A549 (cell line): ENCODE data around the gene GSS. TPM values are rescaled to one million over a fixed set of nuclear protein-coding genes. Genes with fewer than 3 reads are reported as not detected.

Experiments used
- ATAC-seq, 2 experiments: fragments of 200-7000 bp in 1 of 2; fragments of >200 bp in 1 of 2; cut with Nextera tagmentation in 1 of 2; cut with Tn5 transposase in 1 of 2; 3 replicates each; pipeline versions ENCODE4 v1.8.0 to v1.9.1; 2018 to 2020; ENCODE audit warnings: mild to moderate bottlenecking in 1 of 2, moderate library complexity in 1 of 2
- CTCF ChIA-PET: fragments of 300-600 bp; sonication (Branson Sonifier 250); formaldehyde crosslinking; extraction: SDS; loops from one replicate; lab custom pipeline; 2021; ENCODE audit warnings: antibody characterized with exemption, inconsistent platforms; lab: Yijun Ruan, JAX
- POLR2A ChIA-PET: fragments of 350-600 bp; formaldehyde crosslinking; extraction: SDS; loops from one replicate; lab custom pipeline; 2021; ENCODE audit warnings: antibody characterized with exemption, inconsistent platforms; lab: Yijun Ruan, JAX
- DNase-seq, 2 experiments: peaks; one replicate each; pipeline versions ENCODE4 v3.0.0 to v3.0.0-alpha.2; 2011 to 2016; ENCODE audit warnings: low read depth in 1 of 2, low spot score in 1 of 2
- FAIRE-seq: peaks from 2 replicates; lab custom pipeline; 2011; peaks lifted over from hg19 to GRCh38; lab: Jason Lieb, UNC
- H3K27ac ChIP-seq, 2 experiments: fragments of >200 bp; sonication (Bioruptor Twin); formaldehyde crosslinking; 3 replicates each; pipeline ENCODE4 v1.5.1; 2016 to 2017
- H3K4me1 ChIP-seq: fragments of >200 bp; sonication (Bioruptor Twin); formaldehyde crosslinking; 3 replicates; pipeline ENCODE4 v1.6.1; 2016
- H3K4me2 ChIP-seq: fragments of >200 bp; sonication (Bioruptor Twin); formaldehyde crosslinking; 3 replicates; pipeline ENCODE4 v1.6.1; 2016
- H3K4me3 ChIP-seq: fragments of >200 bp; sonication (Bioruptor Twin); formaldehyde crosslinking; 3 replicates; pipeline ENCODE4 v1.5.1; 2016
- H3K9me3 ChIP-seq: fragments of >200 bp; sonication (Bioruptor Twin); formaldehyde crosslinking; 3 replicates; pipeline ENCODE4 v1.6.1; 2016
- CBX8 ChIP-seq: fragments of 200-600 bp; sonication (generic); IDR thresholded peaks from 2 replicates; pipeline ENCODE4 v1.6.1; 2016
- CEBPB ChIP-seq, 2 experiments: fragments of >200 bp in 1 of 2; sonication (Bioruptor Twin) in 1 of 2; formaldehyde crosslinking in 1 of 2; IDR thresholded peaks; 2 replicates each; pipeline ENCODE4 v1.6.1; 2012 to 2016
- CHD4 ChIP-seq: fragments of 200-600 bp; sonication (generic); IDR thresholded peaks from 2 replicates; pipeline ENCODE4 v1.6.1; 2016; ENCODE audit warnings: antibody characterized with exemption, mild to moderate bottlenecking, borderline replicate concordance
- EHMT2 ChIP-seq: fragments of 200-600 bp; sonication (generic); IDR thresholded peaks from 2 replicates; pipeline ENCODE4 v1.6.1; 2016; ENCODE audit warnings: antibody characterized with exemption, low read depth, mild to moderate bottlenecking, moderate library complexity
- FOSL2 ChIP-seq, 2 experiments: fragments of 450-650 bp in 1 of 2; fragments of >200 bp in 1 of 2; sonication (Bioruptor Twin) in 1 of 2; formaldehyde crosslinking; IDR thresholded peaks; 2 replicates each; pipeline versions ENCODE4 v1.5.0 to v1.6.1; 2016 to 2020; ENCODE audit warnings: mild to moderate bottlenecking in 1 of 2, moderate library complexity in 1 of 2
- HOXB13 ChIP-seq: fragments of 250-450 bp; sonication (Bioruptor Pico); IDR thresholded peaks from 2 replicates; pipeline ENCODE4 v1.5.0; 2020; ENCODE audit warnings: low read depth, mild to moderate bottlenecking, moderate library complexity
- JUNB ChIP-seq: fragments of >200 bp; sonication (Bioruptor Twin); formaldehyde crosslinking; IDR thresholded peaks from 2 replicates; pipeline ENCODE4 v1.6.1; 2016
- NPAS2 ChIP-seq: fragments of 250-450 bp; sonication (Bioruptor Pico); IDR thresholded peaks from 2 replicates; pipeline ENCODE4 v1.8.0; 2022; ENCODE audit warnings: mild to moderate bottlenecking, moderate library complexity, borderline replicate concordance
- PHF8 ChIP-seq: fragments of 200-600 bp; sonication (generic); IDR thresholded peaks from 2 replicates; pipeline ENCODE4 v1.6.1; 2016; ENCODE audit warnings: low read depth, mild to moderate bottlenecking, antibody characterized with exemption, moderate library complexity, borderline replicate concordance
- RAD21 ChIP-seq, 2 experiments: fragments of >200 bp in 1 of 2; sonication (Bioruptor Twin) in 1 of 2; formaldehyde crosslinking in 1 of 2; IDR thresholded peaks in 1 of 2; conservative IDR thresholded peaks in 1 of 2; 2 replicates in 1 of 2; 3 replicates in 1 of 2; pipeline ENCODE4 v1.6.1; 2012 to 2018; ENCODE audit warnings: inconsistent platforms in 1 of 2
- RCOR1 ChIP-seq: fragments of 150-350 bp; IDR thresholded peaks from 2 replicates; pipeline ENCODE4 v1.6.1; 2014; ENCODE audit warnings: antibody characterized with exemption, low read length, low read depth
- ZC3H11A ChIP-seq: fragments of 450-650 bp; IDR thresholded peaks from 2 replicates; pipeline ENCODE4 v1.6.1; 2014; ENCODE audit warnings: antibody characterized with exemption, mild to moderate bottlenecking
- ZFP36 ChIP-seq: fragments of 450-650 bp; IDR thresholded peaks from 2 replicates; pipeline ENCODE4 v1.6.1; 2014; ENCODE audit warnings: borderline replicate concordance; ENCODE audit not compliant: partially characterized antibody
- ZSCAN20 ChIP-seq: fragments of 250-450 bp; sonication (Bioruptor Pico); IDR thresholded peaks from 2 replicates; pipeline ENCODE4 v1.8.0; 2022; ENCODE audit warnings: mild to moderate bottlenecking, moderate library complexity
- WGBS: methylation state at CpG from one replicate; pipeline ENCODE4 v1.1.6; 2017; ENCODE audit errors: missing lambda C conversion rate; 5-methylcytosine and 5-hydroxymethylcytosine counted together
- polyA plus RNA-seq, 4 experiments: library from polyadenylated mRNA; depleted of rRNA in 3 of 4; stranded (reverse); fragments of >200 nt; fragmentation: RNase III in 1 of 4; extraction: RNeasy Plus Mini Kit Qiagen cat#74134 plus additional on column Dnase treatment in 1 of 4; gene quantifications; 2 replicates in 3 of 4; 3 replicates in 1 of 4; pipeline ENCODE4 v1.2.3, GENCODE V29; 2011 to 2017
- TF ChIP-seq, protein P1 (sequence below): fragments of 250-450 bp; sonication (Bioruptor Pico); IDR thresholded peaks from 2 replicates; pipeline ENCODE4 v1.5.0; 2021; ENCODE audit warnings: mild to moderate bottlenecking, moderate library complexity, borderline replicate concordance
- TF ChIP-seq, protein P2 (sequence below): fragments of >200 bp; sonication (Bioruptor Twin); formaldehyde crosslinking; IDR thresholded peaks from 3 replicates; pipeline ENCODE4 v1.6.1; 2016
- TF ChIP-seq, protein P3 (sequence below): fragments of >200 bp; sonication (Bioruptor Twin); formaldehyde crosslinking; IDR thresholded peaks from 3 replicates; pipeline ENCODE4 v1.5.1; 2016
- TF ChIP-seq, protein P4 (sequence below): fragments of >200 bp; sonication (Bioruptor Twin); formaldehyde crosslinking; IDR thresholded peaks from 2 replicates; pipeline ENCODE4 v1.6.1; 2016
- TF ChIP-seq, protein P5 (sequence below): fragments of 250-450 bp; sonication (Bioruptor Pico); IDR thresholded peaks from 2 replicates; pipeline ENCODE4 v1.5.0; 2020; ENCODE audit warnings: low read depth, mild to moderate bottlenecking, moderate library complexity

GSS gene
- polyA plus RNA-seq, 2 of the 4 experiments (the other 2 are of a cell fraction), result 57.1 to 92.4 TPM

DNA sequence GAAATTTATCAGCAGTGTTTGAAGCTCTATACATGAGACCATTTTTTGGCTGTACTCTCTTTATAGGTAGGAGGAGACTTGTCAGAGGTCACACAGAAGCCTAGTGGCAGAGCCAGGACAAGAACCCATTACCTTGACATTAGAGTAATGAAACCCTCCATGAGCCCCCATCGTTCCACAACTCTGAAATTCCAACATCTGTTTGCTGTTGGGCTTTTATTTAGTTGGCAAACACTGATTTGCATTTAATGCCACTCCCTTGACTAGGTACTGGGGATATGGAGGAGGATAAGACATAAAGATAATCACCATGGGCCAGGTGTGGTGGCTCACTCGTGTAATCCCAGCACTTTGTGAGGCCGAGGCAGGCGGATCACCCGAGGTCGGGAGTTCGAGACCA is 1.6 kb downstream of the GSS start:
- no peak for FAIRE-seq
- no peak overlapping the region for H3K27ac ChIP-seq
- WGBS, result 95% methylated on average over 7 of the region's 7 CpGs
- peaks cover 11% of the 10 kb centered on the region for H3K4me1 ChIP-seq
- no peak overlapping the region for H3K4me2 ChIP-seq
- CTCF ChIA-PET, result interaction anchor here (13.1 kb wide), 1 partner anchor 80 kb away, joined by 207 read pairs; the partner anchor contains the start of genes ACSS2 and GGT7
- H3K4me3 ChIP-seq, result no peak overlapping the region
- H3K9me3 ChIP-seq, result no peaks in the 10 kb centered on the region
- POLR2A ChIA-PET, result interaction anchor here (0.6 kb wide), 1 partner anchor 968 kb away, joined by 3 read pairs; no protein-coding TSS in a partner anchor
- DNase-seq, result no peak
- TF ChIP-seq JUNB (no peak), ZC3H11A (no peak), NPAS2 (no peak), EHMT2 (no peak), PHF8 (no peak), ZSCAN20 (no peak), RAD21 (conservative IDR thresholded peaks at IDR 0.05 in 1 of 2, IDR thresholded peaks at IDR 0.05 in 1 of 2) (no peak), ZFP36 (no peak), CEBPB (IDR thresholded peaks at IDR 0.05) (no peak), HOXB13 (CRISPR knock-in tag) (no peak), RCOR1 (no peak), CHD4 (no peak), CBX8 (no peak)
- TF ChIP-seq, protein P1, sequence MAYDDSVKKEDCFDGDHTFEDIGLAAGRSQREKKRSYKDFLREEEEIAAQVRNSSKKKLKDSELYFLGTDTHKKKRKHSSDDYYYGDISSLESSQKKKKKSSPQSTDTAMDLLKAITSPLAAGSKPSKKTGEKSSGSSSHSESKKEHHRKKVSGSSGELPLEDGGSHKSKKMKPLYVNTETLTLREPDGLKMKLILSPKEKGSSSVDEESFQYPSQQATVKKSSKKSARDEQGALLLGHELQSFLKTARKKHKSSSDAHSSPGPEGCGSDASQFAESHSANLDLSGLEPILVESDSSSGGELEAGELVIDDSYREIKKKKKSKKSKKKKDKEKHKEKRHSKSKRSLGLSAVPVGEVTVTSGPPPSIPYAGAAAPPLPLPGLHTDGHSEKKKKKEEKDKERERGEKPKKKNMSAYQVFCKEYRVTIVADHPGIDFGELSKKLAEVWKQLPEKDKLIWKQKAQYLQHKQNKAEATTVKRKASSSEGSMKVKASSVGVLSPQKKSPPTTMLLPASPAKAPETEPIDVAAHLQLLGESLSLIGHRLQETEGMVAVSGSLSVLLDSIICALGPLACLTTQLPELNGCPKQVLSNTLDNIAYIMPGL (CRISPR knock-in tag), result no peak
- TF ChIP-seq, protein P2, sequence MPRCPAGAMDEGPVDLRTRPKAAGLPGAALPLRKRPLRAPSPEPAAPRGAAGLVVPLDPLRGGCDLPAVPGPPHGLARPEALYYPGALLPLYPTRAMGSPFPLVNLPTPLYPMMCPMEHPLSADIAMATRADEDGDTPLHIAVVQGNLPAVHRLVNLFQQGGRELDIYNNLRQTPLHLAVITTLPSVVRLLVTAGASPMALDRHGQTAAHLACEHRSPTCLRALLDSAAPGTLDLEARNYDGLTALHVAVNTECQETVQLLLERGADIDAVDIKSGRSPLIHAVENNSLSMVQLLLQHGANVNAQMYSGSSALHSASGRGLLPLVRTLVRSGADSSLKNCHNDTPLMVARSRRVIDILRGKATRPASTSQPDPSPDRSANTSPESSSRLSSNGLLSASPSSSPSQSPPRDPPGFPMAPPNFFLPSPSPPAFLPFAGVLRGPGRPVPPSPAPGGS, result no peak
- TF ChIP-seq, protein P3, sequence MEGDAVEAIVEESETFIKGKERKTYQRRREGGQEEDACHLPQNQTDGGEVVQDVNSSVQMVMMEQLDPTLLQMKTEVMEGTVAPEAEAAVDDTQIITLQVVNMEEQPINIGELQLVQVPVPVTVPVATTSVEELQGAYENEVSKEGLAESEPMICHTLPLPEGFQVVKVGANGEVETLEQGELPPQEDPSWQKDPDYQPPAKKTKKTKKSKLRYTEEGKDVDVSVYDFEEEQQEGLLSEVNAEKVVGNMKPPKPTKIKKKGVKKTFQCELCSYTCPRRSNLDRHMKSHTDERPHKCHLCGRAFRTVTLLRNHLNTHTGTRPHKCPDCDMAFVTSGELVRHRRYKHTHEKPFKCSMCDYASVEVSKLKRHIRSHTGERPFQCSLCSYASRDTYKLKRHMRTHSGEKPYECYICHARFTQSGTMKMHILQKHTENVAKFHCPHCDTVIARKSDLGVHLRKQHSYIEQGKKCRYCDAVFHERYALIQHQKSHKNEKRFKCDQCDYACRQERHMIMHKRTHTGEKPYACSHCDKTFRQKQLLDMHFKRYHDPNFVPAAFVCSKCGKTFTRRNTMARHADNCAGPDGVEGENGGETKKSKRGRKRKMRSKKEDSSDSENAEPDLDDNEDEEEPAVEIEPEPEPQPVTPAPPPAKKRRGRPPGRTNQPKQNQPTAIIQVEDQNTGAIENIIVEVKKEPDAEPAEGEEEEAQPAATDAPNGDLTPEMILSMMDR, result no peak
- TF ChIP-seq, protein P4, sequence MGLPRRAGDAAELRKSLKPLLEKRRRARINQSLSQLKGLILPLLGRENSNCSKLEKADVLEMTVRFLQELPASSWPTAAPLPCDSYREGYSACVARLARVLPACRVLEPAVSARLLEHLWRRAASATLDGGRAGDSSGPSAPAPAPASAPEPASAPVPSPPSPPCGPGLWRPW, result no peak
- no peak for ATAC-seq

DNA sequence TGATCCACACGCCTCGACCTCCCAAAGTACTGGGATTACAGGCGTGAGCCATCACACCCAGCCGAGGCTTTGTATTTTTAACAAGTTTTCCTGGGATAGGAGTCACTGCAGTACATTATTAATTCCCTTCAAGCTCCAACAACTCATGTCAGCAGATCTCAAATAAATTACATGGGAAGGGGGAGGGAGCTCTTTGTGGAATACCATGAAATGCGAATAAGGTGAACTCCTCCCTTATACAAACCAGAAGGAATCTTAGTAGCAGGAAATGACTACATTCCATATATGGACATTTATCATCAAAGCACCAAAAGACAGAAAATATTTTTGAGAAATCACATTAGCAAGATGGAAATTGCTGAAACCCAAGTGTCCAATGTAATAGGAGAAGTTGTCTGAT is 2.9 kb downstream of the GSS start:
- POLR2A ChIA-PET, result no interaction called here
- H3K4me2 ChIP-seq, result no peak overlapping the region
- H3K4me3 ChIP-seq, result no peak overlapping the region
- TF ChIP-seq, protein P5, sequence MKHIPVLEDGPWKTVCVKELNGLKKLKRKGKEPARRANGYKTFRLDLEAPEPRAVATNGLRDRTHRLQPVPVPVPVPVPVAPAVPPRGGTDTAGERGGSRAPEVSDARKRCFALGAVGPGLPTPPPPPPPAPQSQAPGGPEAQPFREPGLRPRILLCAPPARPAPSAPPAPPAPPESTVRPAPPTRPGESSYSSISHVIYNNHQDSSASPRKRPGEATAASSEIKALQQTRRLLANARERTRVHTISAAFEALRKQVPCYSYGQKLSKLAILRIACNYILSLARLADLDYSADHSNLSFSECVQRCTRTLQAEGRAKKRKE (CRISPR knock-in tag), result no peak
- TF ChIP-seq FOSL2 (IDR thresholded peaks at IDR 0.05) (no peak), FOSL2 (CRISPR knock-in tag; IDR thresholded peaks at IDR 0.05) (no peak)
- CTCF ChIA-PET, result interaction anchor here (1.3 to 13.1 kb wide), 2 partner anchors 11 to 79 kb away, joined by 3 to 207 read pairs; partner anchors contain the start of genes ACSS2 and GGT7
- H3K27ac ChIP-seq, result no peak overlapping the region
- H3K9me3 ChIP-seq, result no peaks in the 10 kb centered on the region
- DNase-seq (no peak), ATAC-seq (no peak), FAIRE-seq (no peak)
- WGBS, result 95% methylated on average over 5 of the region's 5 CpGs
- peaks cover 11% of the 10 kb centered on the region for H3K4me1 ChIP-seq
